DOHH2 (cell line): Measurements from ENCODE around the gene MCF2L.

ENCODE experiments used
- EZH2phosphoT487 ChIP-seq: fragments of 200-600 bp; sonication (generic); IDR thresholded peaks from 2 replicates; pipeline ENCODE4 v1.6.1; 2017; ENCODE audit warnings: borderline replicate concordance, mild to moderate bottlenecking, antibody characterized with exemption, low read length, moderate library complexity, mixed read lengths
- TF ChIP-seq, protein P1 (sequence below): fragments of 200-600 bp; sonication (generic); IDR thresholded peaks from one replicate; pipeline ENCODE4 v1.5.1; 2014; ENCODE audit warnings: antibody characterized with exemption, mild to moderate bottlenecking, low read depth, low read length; ENCODE audit not compliant: poor library complexity, severe bottlenecking

DNA sequence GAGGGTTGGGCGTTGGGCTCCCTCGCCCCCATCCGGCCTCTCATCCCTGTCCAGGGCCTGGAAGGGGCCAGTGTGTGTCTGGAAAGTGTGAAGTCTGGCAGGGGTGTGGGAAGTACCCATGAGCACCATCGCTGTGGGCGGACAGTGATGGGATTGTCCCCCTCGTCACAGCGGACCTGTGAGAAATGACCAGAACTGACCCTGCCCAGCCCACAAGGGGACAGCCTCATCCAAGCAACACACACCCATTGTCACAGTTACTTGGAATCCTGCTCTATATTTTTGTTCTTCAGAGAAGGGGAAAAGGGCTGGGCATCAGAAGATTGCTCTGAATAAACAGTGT, 18.6 kb downstream of the MCF2L start:
- TF ChIP-seq, protein P1, sequence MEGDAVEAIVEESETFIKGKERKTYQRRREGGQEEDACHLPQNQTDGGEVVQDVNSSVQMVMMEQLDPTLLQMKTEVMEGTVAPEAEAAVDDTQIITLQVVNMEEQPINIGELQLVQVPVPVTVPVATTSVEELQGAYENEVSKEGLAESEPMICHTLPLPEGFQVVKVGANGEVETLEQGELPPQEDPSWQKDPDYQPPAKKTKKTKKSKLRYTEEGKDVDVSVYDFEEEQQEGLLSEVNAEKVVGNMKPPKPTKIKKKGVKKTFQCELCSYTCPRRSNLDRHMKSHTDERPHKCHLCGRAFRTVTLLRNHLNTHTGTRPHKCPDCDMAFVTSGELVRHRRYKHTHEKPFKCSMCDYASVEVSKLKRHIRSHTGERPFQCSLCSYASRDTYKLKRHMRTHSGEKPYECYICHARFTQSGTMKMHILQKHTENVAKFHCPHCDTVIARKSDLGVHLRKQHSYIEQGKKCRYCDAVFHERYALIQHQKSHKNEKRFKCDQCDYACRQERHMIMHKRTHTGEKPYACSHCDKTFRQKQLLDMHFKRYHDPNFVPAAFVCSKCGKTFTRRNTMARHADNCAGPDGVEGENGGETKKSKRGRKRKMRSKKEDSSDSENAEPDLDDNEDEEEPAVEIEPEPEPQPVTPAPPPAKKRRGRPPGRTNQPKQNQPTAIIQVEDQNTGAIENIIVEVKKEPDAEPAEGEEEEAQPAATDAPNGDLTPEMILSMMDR: no peak
- TF ChIP-seq EZH2phosphoT487: no peak
